GM23338 (cell line): ENCODE results near the gene GPR149. TPM values are rescaled to one million over a fixed set of nuclear protein-coding genes. Genes with fewer than 3 reads are reported as not detected.

Experiments
- ATAC-seq: fragments of 200-7000 bp; cut with Tn5 transposase; 3 replicates; pipeline ENCODE4 v1.9.1; 2020
- DNase-seq: peaks from one replicate; pipeline ENCODE4 v3.0.0-alpha.2; 2015; ENCODE audit warnings: low spot score
- H2AFZ ChIP-seq: fragments of 200-600 bp; sonication (generic); 2 replicates; pipeline ENCODE4 v1.8.0; 2016; ENCODE audit warnings: antibody characterized with exemption, mild to moderate bottlenecking, moderate library complexity
- H3F3A ChIP-seq: fragments of 200-600 bp; sonication (generic); replicated peaks from 2 replicates; pipeline ENCODE4 v1.8.0; 2017; ENCODE audit warnings: antibody characterized with exemption, mixed run types, low read depth
- H3K27ac ChIP-seq: fragments of 200-600 bp; sonication (generic); 2 replicates; pipeline ENCODE4 v1.6.1; 2016; ENCODE audit warnings: low read depth
- H3K27me3 ChIP-seq: fragments of 200-600 bp; sonication (generic); 2 replicates; pipeline ENCODE4 v1.8.0; 2016; ENCODE audit warnings: mild to moderate bottlenecking, mixed run types, moderate library complexity; ENCODE audit not compliant: insufficient read depth
- H3K36me3 ChIP-seq: fragments of 200-600 bp; sonication (generic); 2 replicates; pipeline ENCODE4 v1.8.0; 2016; ENCODE audit warnings: mild to moderate bottlenecking; ENCODE audit not compliant: insufficient read depth
- H3K4me1 ChIP-seq: fragments of 200-600 bp; sonication (generic); 2 replicates; pipeline ENCODE4 v1.8.0; 2016; ENCODE audit warnings: mild to moderate bottlenecking, moderate library complexity; ENCODE audit not compliant: insufficient read depth
- H3K4me2 ChIP-seq: fragments of 200-600 bp; sonication (generic); 2 replicates; pipeline ENCODE4 v1.7.1; 2017; ENCODE audit warnings: mixed run types
- H3K4me3 ChIP-seq: fragments of 200-600 bp; sonication (generic); 2 replicates; pipeline ENCODE4 v1.6.1; 2016; ENCODE audit warnings: mixed run types
- H3K79me2 ChIP-seq: fragments of 200-600 bp; sonication (generic); replicated peaks from 2 replicates; pipeline ENCODE4 v1.8.0; 2017; ENCODE audit warnings: mild to moderate bottlenecking; ENCODE audit not compliant: insufficient read depth
- H3K9me2 ChIP-seq: fragments of 200-600 bp; sonication (generic); 2 replicates; pipeline ENCODE4 v1.8.0; 2017; ENCODE audit not compliant: insufficient read depth
- H4K20me1 ChIP-seq: fragments of 200-600 bp; sonication (generic); replicated peaks from 2 replicates; pipeline ENCODE4 v1.8.0; 2017; ENCODE audit warnings: mild to moderate bottlenecking; ENCODE audit not compliant: insufficient read depth
- H3K27ac Mint-ChIP-seq: 2 replicates; pipeline ENCODE4 v1.8.0; 2020; ENCODE audit warnings: inconsistent platforms, mild to moderate bottlenecking, moderate library complexity, mixed read lengths
- H3K27me3 Mint-ChIP-seq: 3 replicates; pipeline ENCODE4 v1.8.0; 2022; ENCODE audit warnings: low read depth, mild to moderate bottlenecking, moderate library complexity, mixed read lengths, inconsistent platforms; ENCODE audit not compliant: insufficient read depth, poor library complexity
- H3K36me3 Mint-ChIP-seq: 3 replicates; pipeline ENCODE4 v1.8.0; 2021; ENCODE audit warnings: low read depth, mild to moderate bottlenecking, inconsistent platforms, moderate library complexity, mixed read lengths
- H3K4me1 Mint-ChIP-seq: 3 replicates; pipeline ENCODE4 v1.8.0; 2020; ENCODE audit warnings: mild to moderate bottlenecking, inconsistent platforms, mixed read lengths
- H3K4me3 Mint-ChIP-seq: 3 replicates; pipeline ENCODE4 v1.8.0; 2021; ENCODE audit warnings: moderate library complexity, mild to moderate bottlenecking, inconsistent platforms, mixed read lengths
- H3K9me3 Mint-ChIP-seq: 3 replicates; pipeline ENCODE4 v1.8.0; 2020; ENCODE audit warnings: moderate library complexity, mild to moderate bottlenecking, inconsistent platforms, mixed read lengths
- CREB1 ChIP-seq: fragments of 250-450 bp; sonication (Bioruptor Pico); IDR thresholded peaks from 2 replicates; pipeline ENCODE4 v1.5.0; 2020; ENCODE audit warnings: low read depth, mild to moderate bottlenecking, moderate library complexity
- ETS1 ChIP-seq: IDR thresholded peaks from 2 replicates; pipeline ENCODE4 v1.6.1; 2016; ENCODE audit warnings: antibody characterized with exemption
- EZH2 ChIP-seq: fragments of 200-600 bp; sonication (generic); IDR thresholded peaks from one replicate; pipeline ENCODE4 v1.8.0; 2017; ENCODE audit warnings: antibody characterized with exemption, mild to moderate bottlenecking, low read depth; ENCODE audit not compliant: unreplicated experiment
- EZH2phosphoT487 ChIP-seq: fragments of 200-600 bp; sonication (generic); IDR thresholded peaks from one replicate; pipeline ENCODE4 v1.8.1; 2018; ENCODE audit warnings: antibody characterized with exemption; ENCODE audit not compliant: unreplicated experiment
- JUNB ChIP-seq: IDR thresholded peaks from one replicate; pipeline ENCODE4 v1.6.1; 2016; ENCODE audit warnings: antibody characterized with exemption; ENCODE audit not compliant: unreplicated experiment
- NANOG ChIP-seq: IDR thresholded peaks from 2 replicates; pipeline ENCODE4 v1.6.1; 2016; ENCODE audit warnings: antibody characterized with exemption, borderline replicate concordance
- POLR2AphosphoS5 ChIP-seq: IDR thresholded peaks from 2 replicates; pipeline ENCODE4 v1.6.1; 2016; ENCODE audit warnings: antibody characterized with exemption, low read depth
- STAT1 ChIP-seq: IDR thresholded peaks from one replicate; pipeline ENCODE4 v1.6.1; 2016; ENCODE audit warnings: antibody characterized with exemption; ENCODE audit not compliant: unreplicated experiment
- ZNF114 ChIP-seq: fragments of 250-450 bp; sonication (Bioruptor Pico); IDR thresholded peaks from 2 replicates; pipeline ENCODE4 v1.5.0; 2020; ENCODE audit warnings: mild to moderate bottlenecking, moderate library complexity
- ZNF331 ChIP-seq: fragments of 250-450 bp; sonication (Bioruptor Pico); IDR thresholded peaks from 2 replicates; pipeline ENCODE4 v1.5.0; 2020; ENCODE audit warnings: low read depth, mild to moderate bottlenecking, moderate library complexity
- ZNF462 ChIP-seq: fragments of 250-450 bp; sonication (Bioruptor Pico); IDR thresholded peaks from 2 replicates; pipeline ENCODE4 v1.5.0; 2020; ENCODE audit warnings: mild to moderate bottlenecking, moderate library complexity
- polyA plus RNA-seq: library from polyadenylated mRNA; unstranded; fragments of >200 nt; fragmentation: Nextera tagmentation; extraction: Ambion mirVana; gene quantifications from 2 replicates; pipeline ENCODE4 v1.2.1, GENCODE V29; 2016
- total RNA-seq: library from RNA; depleted of rRNA; stranded (reverse); fragments of >200 nt; shearing (Covaris generic); gene quantifications from 2 replicates; pipeline ENCODE4 v1.2.3, GENCODE V29; 2014
- TF ChIP-seq, protein P1 (sequence below): IDR thresholded peaks from one replicate; pipeline ENCODE4 v1.6.1; 2018; ENCODE audit warnings: antibody characterized with exemption; ENCODE audit not compliant: unreplicated experiment

The GPR149 gene
- total and polyA plus RNA-seq, 2 experiments from 2014 or later: 0.11 to 0.21 TPM

GRCh38 chr3:154345422-154346122 is 84.4 kb downstream of the GPR149 start (continued):
- no peak for TF ChIP-seq ETS1
- no peak for TF ChIP-seq ZNF114 (CRISPR knock-in tag)
- no peak for TF ChIP-seq JUNB
- no peak for TF ChIP-seq EZH2

- H3K4me1 ChIP-seq: no peaks in the 10 kb centered on the region
- no peaks in the 10 kb centered on the region for H3K4me1 Mint-ChIP-seq
- no peaks in the 10 kb centered on the region for H3K27me3 ChIP-seq
- no peak overlapping the region for H3K4me3 ChIP-seq
- no peaks in the 10 kb centered on the region for H3K36me3 Mint-ChIP-seq
- ATAC-seq: no peak
- no peaks in the 10 kb centered on the region for H3K9me2 ChIP-seq
- no peak for DNase-seq
- no peaks in the 10 kb centered on the region for H3F3A ChIP-seq
- H3K4me2 ChIP-seq: no peak overlapping the region
- no peak overlapping the region for H2AFZ ChIP-seq
- no peaks in the 10 kb centered on the region for H4K20me1 ChIP-seq
- H3K27me3 Mint-ChIP-seq: no peaks in the 10 kb centered on the region
- H3K9me3 Mint-ChIP-seq: no peaks in the 10 kb centered on the region
- H3K36me3 ChIP-seq: no peaks in the 10 kb centered on the region
- H3K79me2 ChIP-seq: no peaks in the 10 kb centered on the region
- no peak overlapping the region for H3K27ac Mint-ChIP-seq
- H3K4me3 Mint-ChIP-seq: no peak overlapping the region
- H3K27ac ChIP-seq: no peak overlapping the region
- TF ChIP-seq STAT1 (no peak), POLR2AphosphoS5 (no peak), CREB1 (CRISPR knock-in tag) (no peak), ZNF114 (CRISPR knock-in tag) (no peak), EZH2 (no peak), JUNB (no peak), NANOG (no peak), ZNF462 (no peak), EZH2phosphoT487 (no peak), ZNF331 (no peak)
- TF ChIP-seq, protein P1, sequence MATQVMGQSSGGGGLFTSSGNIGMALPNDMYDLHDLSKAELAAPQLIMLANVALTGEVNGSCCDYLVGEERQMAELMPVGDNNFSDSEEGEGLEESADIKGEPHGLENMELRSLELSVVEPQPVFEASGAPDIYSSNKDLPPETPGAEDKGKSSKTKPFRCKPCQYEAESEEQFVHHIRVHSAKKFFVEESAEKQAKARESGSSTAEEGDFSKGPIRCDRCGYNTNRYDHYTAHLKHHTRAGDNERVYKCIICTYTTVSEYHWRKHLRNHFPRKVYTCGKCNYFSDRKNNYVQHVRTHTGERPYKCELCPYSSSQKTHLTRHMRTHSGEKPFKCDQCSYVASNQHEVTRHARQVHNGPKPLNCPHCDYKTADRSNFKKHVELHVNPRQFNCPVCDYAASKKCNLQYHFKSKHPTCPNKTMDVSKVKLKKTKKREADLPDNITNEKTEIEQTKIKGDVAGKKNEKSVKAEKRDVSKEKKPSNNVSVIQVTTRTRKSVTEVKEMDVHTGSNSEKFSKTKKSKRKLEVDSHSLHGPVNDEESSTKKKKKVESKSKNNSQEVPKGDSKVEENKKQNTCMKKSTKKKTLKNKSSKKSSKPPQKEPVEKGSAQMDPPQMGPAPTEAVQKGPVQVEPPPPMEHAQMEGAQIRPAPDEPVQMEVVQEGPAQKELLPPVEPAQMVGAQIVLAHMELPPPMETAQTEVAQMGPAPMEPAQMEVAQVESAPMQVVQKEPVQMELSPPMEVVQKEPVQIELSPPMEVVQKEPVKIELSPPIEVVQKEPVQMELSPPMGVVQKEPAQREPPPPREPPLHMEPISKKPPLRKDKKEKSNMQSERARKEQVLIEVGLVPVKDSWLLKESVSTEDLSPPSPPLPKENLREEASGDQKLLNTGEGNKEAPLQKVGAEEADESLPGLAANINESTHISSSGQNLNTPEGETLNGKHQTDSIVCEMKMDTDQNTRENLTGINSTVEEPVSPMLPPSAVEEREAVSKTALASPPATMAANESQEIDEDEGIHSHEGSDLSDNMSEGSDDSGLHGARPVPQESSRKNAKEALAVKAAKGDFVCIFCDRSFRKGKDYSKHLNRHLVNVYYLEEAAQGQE: no peak
Measured at GRCh38 chr3:154338570-154338969, 91.4 kb downstream of the GPR149 start.
